Uterus (tissue), 2 donors: ENCODE results near the gene ABHD8.

Experiments used
- CTCF ChIP-seq, 4 experiments: fragments of 200-600 bp in 2 of 4; fragments of 450-650 bp in 2 of 4; sonication (generic) in 2 of 4; IDR thresholded peaks; one replicate each; pipeline ENCODE4 v1.5.1; 2016 to 2019; ENCODE audit warnings: antibody characterized with exemption in 4 of 4, mild to moderate bottlenecking in 2 of 4, moderate library complexity in 1 of 4
- POLR2A ChIP-seq, 2 donors: fragments of 450-650 bp; IDR thresholded peaks; one replicate each; pipeline ENCODE4 v1.6.1; 2016; ENCODE audit warnings: antibody characterized with exemption in 2 of 2, mild to moderate bottlenecking in 1 of 2, moderate library complexity in 1 of 2

- TF ChIP-seq CTCF (IDR thresholded peaks at IDR 0.05), result peak; percentile 86 to 95 (median 87)
- no peak for TF ChIP-seq POLR2A (IDR thresholded peaks at IDR 0.05)
Observed at GRCh38 chr19:17282488-17283125, 20.6 kb downstream of the ABHD8 start.
